ENCODE data around the gene SGF29. TPM values are rescaled to one million over a fixed set of nuclear protein-coding genes. Genes with fewer than 3 reads are reported as not detected.
A peak's percentile ranks its signal among the peaks of the same experiment; 100 is the strongest.
"Not testable (repeated sequence)": the region's sequence is repeated elsewhere in the genome, so short reads cannot be mapped to it uniquely, and the experiment has no call there.

SGF29 gene
- total and polyA plus RNA-seq, 2 experiments from 2014 or later: 10.0 to 17.6 TPM

GRCh38 chr16:28617874-28618273 is 64.2 kb downstream of the SGF29 start (continued):
- no peak for TF ChIP-seq ZNF462 (CRISPR knock-in tag; IDR thresholded peaks at IDR 0.05)

GRCh38 chr16:28620316-28620715 is 66.6 kb downstream of the SGF29 start:
- H3K9me2 ChIP-seq (ENCODE audit: insufficient read depth); H3K79me2 ChIP-seq (replicated peaks; ENCODE audit: insufficient read depth); H3K36me3 ChIP-seq (ENCODE audit: insufficient read depth); H2AFZ ChIP-seq; H3K27me3 ChIP-seq (ENCODE audit: insufficient read depth); DNase-seq (ENCODE audit: low spot score); H3K27ac Mint-ChIP-seq; H3K27me3 Mint-ChIP-seq (ENCODE audit: insufficient read depth, low read depth, poor library complexity); H3K4me3 Mint-ChIP-seq; H3F3A ChIP-seq (replicated peaks; ENCODE audit: low read depth); H3K36me3 Mint-ChIP-seq (ENCODE audit: low read depth); ATAC-seq; H3K4me3 ChIP-seq; H3K9me3 Mint-ChIP-seq; H4K20me1 ChIP-seq (replicated peaks; ENCODE audit: insufficient read depth); H3K27ac ChIP-seq (ENCODE audit: low read depth); H3K4me2 ChIP-seq: not testable (repeated sequence)
- peaks cover 11% of the 10 kb centered on the region for H3K4me1 ChIP-seq (ENCODE audit: insufficient read depth)
- peaks cover 25% of the 10 kb centered on the region for H3K4me1 Mint-ChIP-seq

- Mint-ChIP-seq H3K4me3 (no peak overlapping the region), H3K36me3 (ENCODE audit: low read depth) (no peaks in the 10 kb centered on the region), H3K27me3 (ENCODE audit: insufficient read depth, low read depth, poor library complexity) (peaks cover 4% of the 10 kb centered on the region), H3K27ac (no peak overlapping the region), H3K4me1 (peaks cover 24% of the 10 kb centered on the region), H3K9me3 (no peaks in the 10 kb centered on the region; the same call in 2 of the 3 replicates)
- Histone ChIP-seq H3K79me2 (replicated peaks; ENCODE audit: insufficient read depth) (no peaks in the 10 kb centered on the region), H3K36me3 (ENCODE audit: insufficient read depth) (no peaks in the 10 kb centered on the region), H3K4me3 (no peak overlapping the region), H4K20me1 (replicated peaks; ENCODE audit: insufficient read depth) (no peaks in the 10 kb centered on the region), H2AFZ (0 out of 2 replicates have a peak overlapping the region, but pooled peaks have one; percentile 5), H3K4me1 (ENCODE audit: insufficient read depth) (peaks cover 11% of the 10 kb centered on the region), H3K27me3 (ENCODE audit: insufficient read depth) (no peaks in the 10 kb centered on the region), H3K9me2 (ENCODE audit: insufficient read depth) (no peaks in the 10 kb centered on the region), H3F3A (replicated peaks; ENCODE audit: low read depth) (peaks cover 6% of the 10 kb centered on the region; the same call in 1 of the 2 replicates), H3K4me2 (no peak overlapping the region), H3K27ac (ENCODE audit: low read depth) (no peak overlapping the region)
- DNase-seq (ENCODE audit: low spot score): no peak
- peak; percentile 12; the same call in 2 of the 3 replicates for ATAC-seq
- TF ChIP-seq NANOG (IDR thresholded peaks at IDR 0.05; ENCODE audit: borderline replicate concordance) (no peak), ZNF462 (CRISPR knock-in tag; IDR thresholded peaks at IDR 0.05) (no peak), POLR2AphosphoS5 (IDR thresholded peaks at IDR 0.05; ENCODE audit: low read depth) (no peak)
Measured at GRCh38 chr16:28621481-28622155, 67.9 kb downstream of the SGF29 start.

All from GM23338 (cell line).